ENCODE measurements around the gene PPDPF. TPM values are rescaled to one million over a fixed set of nuclear protein-coding genes. Genes with fewer than 3 reads are reported as not detected.
A peak's percentile ranks its signal among the peaks of the same experiment; 100 is the strongest.

PPDPF gene
- total RNA-seq, 1 donor from 2014 or later, result 122 TPM

DNA sequence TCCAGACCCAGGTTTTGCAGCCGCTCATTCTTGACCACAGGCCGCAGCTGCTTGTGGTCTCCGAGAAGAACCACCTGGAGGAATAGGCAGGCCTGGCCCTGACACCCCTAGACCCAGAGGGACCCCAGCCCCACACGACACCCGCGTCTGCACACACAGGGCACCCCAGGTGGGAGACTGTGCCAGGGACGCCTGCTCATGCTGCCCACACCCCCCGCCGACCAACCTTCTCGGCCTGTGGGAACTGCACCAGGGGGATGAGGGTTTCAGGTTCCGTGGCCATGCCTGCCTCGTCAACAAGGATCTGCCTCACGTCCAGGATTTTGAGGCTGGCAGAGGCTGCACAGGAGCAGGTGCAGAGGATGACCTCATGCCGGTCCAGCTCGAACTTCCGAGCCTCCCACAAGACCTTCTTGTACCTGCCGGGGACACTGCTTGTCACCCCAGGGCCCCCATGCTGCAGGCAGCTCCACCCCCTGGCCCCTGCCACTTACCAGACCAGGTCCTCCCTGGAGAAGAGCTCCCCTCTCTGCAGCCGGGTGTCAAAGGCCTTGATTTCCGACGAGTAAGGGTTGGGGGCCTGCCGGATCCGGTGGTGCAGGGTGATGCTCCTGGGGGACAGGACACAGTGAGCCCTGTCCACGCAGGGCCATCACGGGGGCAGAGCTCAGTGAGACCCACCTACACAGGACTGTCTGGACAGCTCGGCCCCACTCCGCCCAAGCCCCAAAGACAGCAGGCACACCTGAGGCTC is 40.5 kb downstream of the PPDPF start:
- H3K27ac Mint-ChIP-seq, result no peak overlapping the region
- peaks cover 20% of the 10 kb centered on the region for H3K36me3 Mint-ChIP-seq (ENCODE audit: low read depth)
- intact Hi-C loops (cut with micrococcal nuclease), result no loop called here
- no peak for DNase-seq (ENCODE audit: low spot score)
- H3K9me3 Mint-ChIP-seq, result no peaks in the 10 kb centered on the region
- H3K4me3 Mint-ChIP-seq, result no peak overlapping the region
- no peaks in the 10 kb centered on the region for H3K4me1 Mint-ChIP-seq (ENCODE audit: low read depth)
- H3K27me3 Mint-ChIP-seq (ENCODE audit: insufficient read depth), result peaks cover 3% of the 10 kb centered on the region

DNA sequence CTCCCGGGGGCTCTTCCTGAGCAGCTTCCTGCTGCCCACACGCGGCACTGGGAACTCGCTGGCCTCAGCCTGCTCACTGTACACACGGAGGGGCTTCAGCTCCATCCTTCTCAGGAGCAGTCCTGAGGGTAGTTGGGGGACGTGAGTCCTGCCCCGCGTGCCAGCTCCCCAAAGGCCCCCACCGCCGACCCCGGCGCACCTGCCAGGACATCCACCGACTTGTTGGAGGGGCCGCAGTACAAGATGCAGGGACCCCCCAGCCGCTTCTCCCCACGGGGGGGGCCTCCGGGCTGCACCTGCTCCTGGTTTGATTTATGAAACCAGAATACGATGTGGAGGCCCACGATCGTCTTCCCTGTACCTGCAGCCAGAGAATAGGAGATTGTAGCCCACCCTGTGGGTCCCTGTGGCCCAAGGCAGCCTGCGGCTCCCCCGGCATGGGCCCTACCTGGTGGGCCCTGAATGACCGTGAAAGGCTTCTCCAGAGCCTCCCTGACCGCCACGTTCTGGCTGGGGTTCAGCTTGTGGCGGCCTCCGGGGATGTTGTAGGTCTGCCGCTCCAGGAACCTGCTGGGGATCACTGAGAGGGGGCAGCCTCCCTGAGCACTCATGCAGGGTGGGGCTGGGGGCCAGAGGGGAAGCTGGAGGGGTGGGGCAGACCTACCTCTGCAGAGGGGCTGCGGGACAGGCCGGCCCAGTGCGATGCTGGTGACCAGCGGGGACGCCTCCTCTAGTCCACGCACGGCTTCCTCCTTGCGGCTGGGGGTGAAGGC is 41.2 kb downstream of the PPDPF start:
- Mint-ChIP-seq H3K27me3 (ENCODE audit: insufficient read depth) (peaks cover 3% of the 10 kb centered on the region), H3K4me1 (ENCODE audit: low read depth) (no peaks in the 10 kb centered on the region), H3K9me3 (no peaks in the 10 kb centered on the region), H3K27ac (no peak overlapping the region), H3K4me3 (no peak overlapping the region), H3K36me3 (ENCODE audit: low read depth) (peaks cover 20% of the 10 kb centered on the region)
- intact Hi-C loops (cut with micrococcal nuclease), result no loop called here
- DNase-seq (ENCODE audit: low spot score), result no peak

DNA sequence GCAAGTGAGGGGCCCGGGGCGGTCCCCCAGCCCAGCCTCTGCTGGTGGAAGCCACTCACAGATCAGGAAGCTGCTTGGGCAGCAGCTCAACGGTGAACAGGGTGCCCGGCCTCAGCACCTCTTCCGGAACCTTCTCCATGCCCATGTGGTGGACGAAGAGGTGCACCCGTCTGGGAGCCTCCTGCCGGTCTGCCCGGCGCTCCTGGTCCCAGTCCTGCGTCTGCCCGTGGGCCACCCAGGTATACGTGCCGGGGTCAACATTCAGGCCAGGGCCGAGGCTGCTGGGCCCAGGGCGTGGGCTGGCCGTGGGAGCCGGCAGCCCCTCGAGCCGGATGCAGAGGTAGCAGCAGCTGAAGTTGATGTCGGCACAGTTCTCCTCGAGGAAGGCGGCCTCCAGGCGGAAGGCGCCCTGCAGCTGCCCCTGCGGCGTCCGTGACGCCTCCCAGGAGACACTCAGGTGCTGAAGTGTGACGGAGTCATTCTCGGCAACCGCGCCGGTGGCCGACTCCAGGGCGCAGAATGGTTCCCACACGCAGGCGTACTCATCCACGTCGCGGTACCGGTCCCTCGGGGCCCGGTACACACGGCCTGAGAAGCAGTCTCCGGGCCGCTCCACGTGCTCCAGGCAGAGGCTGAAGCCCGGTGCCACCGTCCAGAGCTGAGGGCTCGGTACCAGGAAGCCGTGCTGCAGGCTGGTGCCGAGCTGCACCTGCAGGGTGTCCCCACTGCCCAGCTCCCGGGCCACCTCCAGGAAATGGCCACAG is 42.1 kb downstream of the PPDPF start:
- intact Hi-C loops (cut with micrococcal nuclease), result no loop called here
- DNase-seq (ENCODE audit: low spot score), result no peak
- Mint-ChIP-seq H3K9me3 (no peaks in the 10 kb centered on the region), H3K27ac (no peak overlapping the region), H3K4me3 (no peak overlapping the region), H3K36me3 (ENCODE audit: low read depth) (peaks cover 20% of the 10 kb centered on the region), H3K27me3 (ENCODE audit: insufficient read depth) (no peaks in the 10 kb centered on the region), H3K4me1 (ENCODE audit: low read depth) (peaks cover 2% of the 10 kb centered on the region)

DNA sequence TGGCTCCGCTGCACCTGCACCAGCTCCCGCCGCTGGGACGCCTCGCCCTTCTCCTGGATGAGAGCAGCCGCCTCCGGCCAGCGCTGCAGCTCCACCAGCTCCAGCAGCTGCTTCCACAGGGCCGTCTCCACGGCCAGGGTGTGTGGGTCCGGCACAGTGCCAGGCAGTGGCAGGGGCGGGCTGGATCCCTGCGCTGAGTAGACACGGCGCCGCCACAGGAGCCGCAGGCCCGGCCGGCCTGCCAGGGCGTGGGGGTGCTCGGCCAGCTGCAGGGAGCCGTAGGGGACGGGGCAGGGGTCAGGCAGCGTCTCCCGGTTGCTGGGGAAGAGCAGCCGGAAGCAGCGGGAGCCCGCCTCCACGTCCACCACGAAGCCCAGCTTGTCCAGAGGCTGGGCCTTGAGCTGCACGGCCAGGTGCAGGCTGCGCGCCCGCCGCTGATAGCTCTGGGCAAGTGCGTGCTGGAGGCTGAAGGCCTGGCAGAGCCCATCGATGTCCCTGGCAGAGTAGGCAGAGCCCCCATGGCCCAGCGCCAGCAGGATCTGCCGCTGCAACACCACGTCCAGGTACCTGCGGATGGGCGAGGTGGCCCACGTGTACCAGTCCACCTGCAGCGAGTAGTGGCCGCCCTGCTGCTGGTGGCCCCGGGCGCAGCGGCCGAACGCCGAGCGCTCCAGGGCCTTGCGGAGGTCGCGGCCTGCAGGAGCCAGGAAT is 42.8 kb downstream of the PPDPF start:
- Mint-ChIP-seq H3K9me3 (no peaks in the 10 kb centered on the region), H3K27me3 (ENCODE audit: insufficient read depth) (no peaks in the 10 kb centered on the region), H3K27ac (no peak overlapping the region), H3K4me3 (no peak overlapping the region), H3K4me1 (ENCODE audit: low read depth) (peaks cover 8% of the 10 kb centered on the region), H3K36me3 (ENCODE audit: low read depth) (peaks cover 21% of the 10 kb centered on the region)
- DNase-seq (ENCODE audit: low spot score), result no peak
- intact Hi-C loops (cut with micrococcal nuclease), result no loop called here

DNA sequence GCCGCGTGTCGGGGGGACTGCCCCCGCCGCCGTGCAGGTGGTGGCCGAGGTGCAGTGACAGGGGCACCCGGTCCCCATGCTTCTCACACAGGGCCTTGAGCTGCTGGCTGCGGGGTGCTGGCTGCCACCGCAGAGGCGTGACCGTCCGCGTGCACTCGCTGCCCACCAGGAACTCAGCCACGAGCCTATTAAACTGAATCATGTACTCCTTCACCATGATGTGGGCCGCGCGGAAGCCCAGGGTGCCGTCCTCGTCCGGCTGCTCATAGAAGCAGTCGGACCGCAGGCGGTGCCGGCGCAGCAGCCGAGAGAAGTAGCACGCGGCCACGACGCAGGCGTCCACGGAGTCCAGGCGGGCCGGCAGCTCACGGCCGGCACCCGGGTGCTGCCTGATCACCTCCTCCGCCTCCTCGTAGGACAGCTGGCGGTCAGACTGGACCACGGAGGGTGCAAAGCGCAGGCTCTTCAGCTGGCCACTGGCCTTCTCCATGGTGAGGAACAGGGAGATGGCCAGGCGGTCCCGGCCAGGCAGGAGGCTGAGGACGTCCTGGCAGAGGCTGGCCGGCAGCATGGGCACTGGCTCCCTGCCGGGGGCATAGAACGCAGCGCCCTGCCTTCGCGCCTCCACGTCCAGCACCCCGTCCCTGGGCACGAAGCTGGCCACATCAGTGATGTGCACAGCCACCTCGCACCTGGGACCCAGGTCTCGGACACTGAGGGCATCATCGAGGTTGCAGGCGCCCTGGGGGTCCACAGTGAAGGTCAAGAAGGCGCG is 43.7 kb downstream of the PPDPF start:
- Mint-ChIP-seq H3K4me1 (ENCODE audit: low read depth) (peaks cover 8% of the 10 kb centered on the region), H3K9me3 (no peaks in the 10 kb centered on the region), H3K27me3 (ENCODE audit: insufficient read depth) (no peaks in the 10 kb centered on the region), H3K27ac (no peak overlapping the region), H3K4me3 (no peak overlapping the region), H3K36me3 (ENCODE audit: low read depth) (peaks cover 18% of the 10 kb centered on the region)
- intact Hi-C loops (cut with micrococcal nuclease), result no loop called here
- no peak for DNase-seq (ENCODE audit: low spot score)

DNA sequence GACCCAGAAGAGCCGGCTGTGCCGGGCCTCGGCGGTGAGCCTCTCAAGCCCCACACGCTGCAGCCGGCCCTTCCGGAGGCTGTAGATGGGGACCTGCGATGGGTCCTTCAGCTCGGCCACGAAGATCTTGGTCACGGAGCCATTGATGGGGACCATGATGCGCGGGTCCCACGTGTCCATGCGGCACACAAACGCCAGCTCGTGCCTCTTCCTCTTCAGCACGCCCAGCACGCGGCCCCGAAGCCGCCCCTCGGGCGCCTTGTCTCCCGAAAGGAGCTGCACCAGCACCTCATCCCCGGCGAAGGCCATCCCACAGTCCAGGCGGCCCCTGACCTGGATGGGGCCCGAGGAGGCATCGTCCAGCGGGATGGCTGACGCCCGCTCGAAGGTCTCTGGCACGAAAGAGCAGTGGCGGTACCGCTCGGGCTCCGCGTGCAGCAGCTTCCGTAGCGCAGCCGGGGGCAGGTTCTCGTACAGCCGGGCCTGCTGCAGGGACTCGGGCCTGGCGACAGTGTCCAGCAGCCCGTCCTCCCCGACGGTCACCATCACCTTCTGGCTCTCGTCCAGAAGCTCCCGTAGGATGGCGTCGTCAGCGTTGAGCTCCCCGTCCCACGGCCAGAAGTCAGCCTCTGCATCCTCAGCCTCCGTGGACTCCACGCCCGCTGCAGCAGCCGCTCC is 44.6 kb downstream of the PPDPF start:
- H3K36me3 Mint-ChIP-seq (ENCODE audit: low read depth), result peaks cover 18% of the 10 kb centered on the region
- no peak for DNase-seq (ENCODE audit: low spot score)
- H3K27ac Mint-ChIP-seq, result no peak overlapping the region
- H3K27me3 Mint-ChIP-seq (ENCODE audit: insufficient read depth), result no peaks in the 10 kb centered on the region
- intact Hi-C loops (cut with micrococcal nuclease), result loop anchor here (5.0 kb wide), 1 partner anchor 62 kb away; the partner anchor contains the start of gene GMEB2
- no peaks in the 10 kb centered on the region for H3K9me3 Mint-ChIP-seq
- no peak overlapping the region for H3K4me3 Mint-ChIP-seq
- peaks cover 8% of the 10 kb centered on the region for H3K4me1 Mint-ChIP-seq (ENCODE audit: low read depth)

DNA sequence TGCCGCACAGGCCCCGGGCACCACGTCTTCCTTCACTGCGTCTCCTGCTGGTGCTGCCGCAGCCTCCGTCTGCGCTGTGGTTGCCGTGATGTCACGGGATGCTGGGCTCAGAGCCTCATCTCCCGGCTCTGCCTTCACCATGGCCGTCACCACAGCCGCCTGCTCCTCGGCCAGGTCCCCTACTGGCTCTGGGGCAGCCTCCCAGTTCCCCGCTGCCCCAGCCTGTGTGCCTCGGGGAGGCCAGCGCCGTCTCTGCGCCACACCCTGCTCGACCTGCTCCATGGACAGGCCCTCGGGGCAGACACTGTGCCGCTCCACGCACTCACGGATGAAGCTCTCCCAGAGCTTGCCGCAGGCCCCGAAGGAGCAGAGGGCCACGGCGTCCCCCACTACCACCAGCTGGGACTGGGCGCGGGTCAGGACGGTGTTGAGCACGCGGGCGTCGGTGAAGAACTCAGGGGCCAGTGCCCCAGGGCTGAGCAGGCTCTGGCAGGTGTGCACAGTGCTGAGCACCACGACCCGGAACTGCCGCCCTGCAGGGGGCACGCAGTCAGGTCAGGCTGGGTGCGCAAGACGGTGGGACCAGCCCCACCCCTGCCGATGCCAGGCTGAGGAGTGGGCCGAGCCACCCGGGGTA is 45.3 kb downstream of the PPDPF start:
- intact Hi-C loops (cut with micrococcal nuclease), result loop anchor here (5.0 kb wide), 1 partner anchor 61 kb away; the partner anchor contains the start of gene GMEB2
- Mint-ChIP-seq H3K9me3 (no peaks in the 10 kb centered on the region), H3K4me3 (no peak overlapping the region), H3K36me3 (ENCODE audit: low read depth) (peaks cover 14% of the 10 kb centered on the region), H3K4me1 (ENCODE audit: low read depth) (peaks cover 8% of the 10 kb centered on the region), H3K27ac (no peak overlapping the region), H3K27me3 (ENCODE audit: insufficient read depth) (no peaks in the 10 kb centered on the region)
- DNase-seq (ENCODE audit: low spot score), result no peak

DNA sequence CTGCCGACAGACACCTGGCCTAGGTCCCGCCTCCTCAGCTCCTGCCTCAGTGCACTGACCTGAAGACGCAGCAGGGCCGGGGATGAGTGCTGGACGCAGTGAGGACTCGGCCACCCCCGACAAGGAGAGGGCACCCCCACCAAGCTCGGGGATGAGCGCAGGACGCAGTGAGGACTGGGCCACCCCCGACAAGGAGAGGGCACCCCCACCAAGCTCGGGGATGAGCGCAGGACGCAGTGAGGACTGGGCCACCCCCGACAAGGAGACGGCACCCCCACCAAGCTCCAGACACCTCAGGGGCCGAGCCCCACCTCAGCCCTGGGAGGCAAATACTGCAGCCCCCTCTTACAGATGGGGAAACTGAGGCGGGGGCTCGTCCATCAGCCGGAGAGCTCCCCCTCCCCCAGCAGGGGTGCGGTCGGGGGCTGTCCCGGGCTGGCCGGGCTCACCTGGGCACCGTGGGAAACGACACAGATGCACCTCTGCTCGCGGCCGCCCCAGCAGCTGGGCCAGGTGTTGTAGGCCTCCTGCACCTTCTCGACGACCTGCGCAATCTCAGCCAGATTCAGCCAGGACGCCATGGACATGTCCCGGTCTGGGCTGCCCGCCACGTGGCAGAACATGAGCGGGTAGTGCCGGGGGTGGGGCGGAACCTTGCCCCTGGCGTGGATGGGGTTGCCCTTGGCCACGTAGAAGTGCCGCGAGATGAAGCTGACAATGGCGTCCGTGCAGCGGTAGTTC is 46.0 kb downstream of the PPDPF start:
- Mint-ChIP-seq H3K27me3 (ENCODE audit: insufficient read depth) (no peaks in the 10 kb centered on the region), H3K4me1 (ENCODE audit: low read depth) (peaks cover 8% of the 10 kb centered on the region), H3K9me3 (no peaks in the 10 kb centered on the region), H3K4me3 (no peak overlapping the region), H3K36me3 (ENCODE audit: low read depth) (peaks cover 12% of the 10 kb centered on the region), H3K27ac (no peak overlapping the region)
- intact Hi-C loops (cut with micrococcal nuclease), result loop anchor here (1.0 to 5.0 kb wide), 2 partner anchors 13 to 61 kb away; partner anchors contain the start of gene GMEB2
- no peak for DNase-seq (ENCODE audit: low spot score)

DNA sequence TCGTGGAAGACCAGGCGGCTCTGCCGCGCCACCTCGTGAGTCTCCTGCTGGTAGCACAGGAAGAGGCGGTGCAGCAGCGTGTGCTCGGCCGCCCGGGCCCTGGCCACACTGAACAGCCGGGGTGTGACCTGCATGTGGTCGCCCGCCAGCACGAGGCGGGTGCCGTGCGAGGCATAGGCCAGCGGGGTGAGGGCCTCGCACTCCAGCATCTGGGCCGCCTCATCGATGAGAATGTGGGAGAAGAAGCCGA is 46.5 kb downstream of the PPDPF start:
- Mint-ChIP-seq H3K4me3 (peak overlapping the region; percentile 69), H3K27me3 (ENCODE audit: insufficient read depth) (no peaks in the 10 kb centered on the region), H3K4me1 (ENCODE audit: low read depth) (peaks cover 8% of the 10 kb centered on the region), H3K27ac (no peak overlapping the region), H3K36me3 (ENCODE audit: low read depth) (peaks cover 12% of the 10 kb centered on the region), H3K9me3 (no peaks in the 10 kb centered on the region)
- DNase-seq (ENCODE audit: low spot score), result no peak
- intact Hi-C loops (cut with micrococcal nuclease), result loop anchor here (1.0 to 5.0 kb wide), 2 partner anchors 14 to 60 kb away; partner anchors contain the start of gene GMEB2

DNA sequence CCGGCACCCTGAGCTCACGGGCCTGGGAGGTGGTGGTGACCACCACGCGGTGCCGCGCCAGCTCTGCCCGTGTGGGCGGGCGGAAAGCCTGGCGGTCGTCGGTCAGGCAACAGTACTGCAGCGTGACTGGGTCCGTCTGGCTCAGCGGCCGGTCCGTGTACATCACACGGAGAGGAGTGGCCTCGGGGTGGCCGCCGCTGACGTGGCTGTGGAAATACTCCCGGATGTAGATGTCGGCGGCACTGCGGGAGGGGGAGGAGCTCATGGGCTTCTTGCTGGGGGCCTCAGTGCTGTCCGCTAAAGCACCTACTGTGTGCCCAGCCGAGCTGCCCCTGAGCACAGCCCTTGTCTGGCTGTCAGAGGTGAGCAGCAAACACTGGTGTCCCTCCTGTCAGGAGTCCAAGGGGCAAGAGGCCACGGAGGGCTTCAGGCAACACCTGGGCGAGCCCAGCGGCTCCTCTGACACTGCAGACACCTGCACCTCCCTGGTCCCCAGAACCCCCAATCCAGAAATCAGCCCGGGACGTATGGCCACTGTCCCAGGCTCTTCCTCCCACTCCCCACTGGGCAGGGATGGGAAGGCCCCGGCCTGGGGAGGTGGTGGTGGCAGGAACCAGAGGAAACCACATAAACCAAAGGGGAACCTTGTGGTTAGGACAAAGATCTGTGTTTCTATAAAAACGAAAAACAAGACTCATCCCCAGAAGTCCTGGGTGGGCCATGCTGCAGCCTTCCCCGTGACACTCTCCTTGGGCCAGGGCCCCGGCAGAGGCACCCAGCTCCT is 47.0 kb downstream of the PPDPF start:
- H3K4me1 Mint-ChIP-seq (ENCODE audit: low read depth), result peaks cover 8% of the 10 kb centered on the region
- no peaks in the 10 kb centered on the region for H3K27me3 Mint-ChIP-seq (ENCODE audit: insufficient read depth)
- DNase-seq (ENCODE audit: low spot score), result peak; percentile 59
- no peaks in the 10 kb centered on the region for H3K9me3 Mint-ChIP-seq
- H3K36me3 Mint-ChIP-seq (ENCODE audit: low read depth), result peaks cover 12% of the 10 kb centered on the region
- H3K27ac Mint-ChIP-seq, result peak overlapping the region; percentile 70
- H3K4me3 Mint-ChIP-seq, result peak overlapping the region; percentile 69
- intact Hi-C loops (cut with micrococcal nuclease), result loop anchor here (1.0 to 5.0 kb wide), 2 partner anchors 14 to 60 kb away; partner anchors contain the start of gene GMEB2
